K562 (cell line): ENCODE results near the gene GPR37L1. TPM values are rescaled to one million over a fixed set of nuclear protein-coding genes. Genes with fewer than 3 reads are reported as not detected.

Experiments
- EHMT2 ChIP-seq: fragments of 450-650 bp; IDR thresholded peaks from 2 replicates; pipeline ENCODE4 v1.6.1; 2018; ENCODE audit warnings: antibody characterized with exemption
- EP300 ChIP-seq: IDR thresholded peaks from 2 replicates; pipeline ENCODE4 v1.6.1; 2012; ENCODE audit warnings: low read length, improper control_type of control experiment
- FOXJ2 ChIP-seq: fragments of 200-800 bp; sonication (Bioruptor generic); IDR thresholded peaks from 2 replicates; pipeline ENCODE4 v1.6.1; 2016; ENCODE audit warnings: missing genetic modification characterization, missing compliant biosample characterization
- GATA2 ChIP-seq: sonication (generic); formaldehyde crosslinking; IDR thresholded peaks from 2 replicates; pipeline ENCODE4 v1.4.0; 2020; ENCODE audit warnings: mild to moderate bottlenecking, missing genetic modification reagents
- HCFC1 ChIP-seq: IDR thresholded peaks from 2 replicates; pipeline ENCODE4 v1.6.1; 2012; ENCODE audit warnings: low read depth, low read length, improper control_type of control experiment
- KHSRP ChIP-seq: fragments of 450-650 bp; IDR thresholded peaks from 2 replicates; pipeline ENCODE4 v1.6.1; 2017
- MYC ChIP-seq, 2 experiments: fragments of 250-450 bp in 1 of 2; sonication (Bioruptor Pico) in 1 of 2; IDR thresholded peaks; 2 replicates each; pipeline versions ENCODE4 v1.5.1 to v1.6.1; 2012 to 2021; ENCODE audit warnings: low read depth in 2 of 2, borderline replicate concordance in 1 of 2, improper control_type of control experiment in 1 of 2, low read length in 1 of 2, mild to moderate bottlenecking in 1 of 2, moderate library complexity in 1 of 2
- NFATC3 ChIP-seq: fragments of 450-650 bp; IDR thresholded peaks from 2 replicates; pipeline ENCODE4 v1.6.1; 2017; ENCODE audit warnings: mild to moderate bottlenecking
- NR2C1 ChIP-seq, 2 experiments: fragments of 450-650 bp; IDR thresholded peaks; 2 replicates each; pipeline ENCODE4 v1.6.1; 2017; ENCODE audit warnings: mild to moderate bottlenecking in 2 of 2, antibody characterized with exemption in 1 of 2, inconsistent platforms in 1 of 2, missing compliant biosample characterization in 1 of 2, missing genetic modification characterization in 1 of 2
- NR4A1 ChIP-seq, 2 experiments: fragments of 250-450 bp in 1 of 2; fragments of 450-650 bp in 1 of 2; sonication (Bioruptor Pico) in 1 of 2; IDR thresholded peaks; 2 replicates each; pipeline versions ENCODE4 v1.4.0 to v1.6.1; 2016 to 2020; ENCODE audit warnings: mild to moderate bottlenecking in 2 of 2, missing compliant biosample characterization in 1 of 2, missing genetic modification characterization in 1 of 2, moderate library complexity in 1 of 2
- SIRT6 ChIP-seq: IDR thresholded peaks from one replicate; pipeline ENCODE4 v1.6.1; 2012; ENCODE audit warnings: low read depth, mild to moderate bottlenecking, control low read depth, inconsistent platforms, low read length, moderate library complexity
- SMARCE1 ChIP-seq: fragments of 450-650 bp; IDR thresholded peaks from 2 replicates; pipeline ENCODE4 v1.7.1; 2016; ENCODE audit warnings: mild to moderate bottlenecking
- VEZF1 ChIP-seq: fragments of 200-800 bp; sonication (Bioruptor generic); IDR thresholded peaks from 2 replicates; pipeline ENCODE4 v1.6.1; 2017; ENCODE audit warnings: missing genetic modification characterization, missing compliant biosample characterization
- ZNF217 ChIP-seq: sonication (generic); formaldehyde crosslinking; IDR thresholded peaks from 2 replicates; pipeline ENCODE4 v1.8.0; 2022; ENCODE audit warnings: mild to moderate bottlenecking, missing genetic modification reagents
- ZNF316 ChIP-seq: fragments of 450-650 bp; IDR thresholded peaks from 2 replicates; pipeline ENCODE4 v1.6.1; 2016
- ZNF444 ChIP-seq: fragments of 250-450 bp; sonication (Bioruptor Pico); IDR thresholded peaks from 2 replicates; pipeline ENCODE4 v1.4.0; 2020; ENCODE audit warnings: mild to moderate bottlenecking, moderate library complexity
- polyA plus RNA-seq, 8 experiments: library from polyadenylated mRNA; depleted of rRNA in 4 of 8; stranded (reverse) in 5 of 8; unstranded in 3 of 8; fragments of >200 nt; fragmentation: Nextera tagmentation in 2 of 8; fragmentation: Illumina TruSeq in 1 of 8; extraction: Ambion mirVana in 2 of 8; extraction: Trizol in 1 of 8; gene quantifications; 2 replicates each; pipeline versions ENCODE4 v1.2.1 to v1.2.3, GENCODE V29; 2011 to 2014; ENCODE audit warnings: inconsistent platforms in 1 of 8, missing spikeins in 1 of 8
- total RNA-seq, 7 experiments: library from RNA; depleted of rRNA in 6 of 7; stranded (reverse); fragments of >200 nt in 6 of 7; fragmentation: Illumina TruSeq in 2 of 7; extraction: Trizol in 2 of 7; gene quantifications; 2 replicates each; pipeline versions ENCODE4 v1.2.1 to v1.2.3, GENCODE V29; 2011 to 2021; ENCODE audit warnings: low replicate concordance in 1 of 7
- TF ChIP-seq, protein P1 (sequence below), 2 experiments: fragments of 450-650 bp; formaldehyde crosslinking in 1 of 2; IDR thresholded peaks; 2 replicates each; pipeline versions ENCODE4 v1.4.0 to v1.6.1; 2014 to 2020; ENCODE audit warnings: mild to moderate bottlenecking in 2 of 2, borderline replicate concordance in 1 of 2, low read depth in 1 of 2
- TF ChIP-seq, protein P2 (sequence below): sonication (generic); formaldehyde crosslinking; IDR thresholded peaks from 2 replicates; pipeline ENCODE4 v1.8.1; 2022; ENCODE audit warnings: missing genetic modification reagents

Gene GPR37L1
- total and polyA plus RNA-seq, 9 of the 15 experiments (the other 6 are each of a cell fraction or from before 2014, with no cell fraction given): not detected

- TF ChIP-seq, protein P1, sequence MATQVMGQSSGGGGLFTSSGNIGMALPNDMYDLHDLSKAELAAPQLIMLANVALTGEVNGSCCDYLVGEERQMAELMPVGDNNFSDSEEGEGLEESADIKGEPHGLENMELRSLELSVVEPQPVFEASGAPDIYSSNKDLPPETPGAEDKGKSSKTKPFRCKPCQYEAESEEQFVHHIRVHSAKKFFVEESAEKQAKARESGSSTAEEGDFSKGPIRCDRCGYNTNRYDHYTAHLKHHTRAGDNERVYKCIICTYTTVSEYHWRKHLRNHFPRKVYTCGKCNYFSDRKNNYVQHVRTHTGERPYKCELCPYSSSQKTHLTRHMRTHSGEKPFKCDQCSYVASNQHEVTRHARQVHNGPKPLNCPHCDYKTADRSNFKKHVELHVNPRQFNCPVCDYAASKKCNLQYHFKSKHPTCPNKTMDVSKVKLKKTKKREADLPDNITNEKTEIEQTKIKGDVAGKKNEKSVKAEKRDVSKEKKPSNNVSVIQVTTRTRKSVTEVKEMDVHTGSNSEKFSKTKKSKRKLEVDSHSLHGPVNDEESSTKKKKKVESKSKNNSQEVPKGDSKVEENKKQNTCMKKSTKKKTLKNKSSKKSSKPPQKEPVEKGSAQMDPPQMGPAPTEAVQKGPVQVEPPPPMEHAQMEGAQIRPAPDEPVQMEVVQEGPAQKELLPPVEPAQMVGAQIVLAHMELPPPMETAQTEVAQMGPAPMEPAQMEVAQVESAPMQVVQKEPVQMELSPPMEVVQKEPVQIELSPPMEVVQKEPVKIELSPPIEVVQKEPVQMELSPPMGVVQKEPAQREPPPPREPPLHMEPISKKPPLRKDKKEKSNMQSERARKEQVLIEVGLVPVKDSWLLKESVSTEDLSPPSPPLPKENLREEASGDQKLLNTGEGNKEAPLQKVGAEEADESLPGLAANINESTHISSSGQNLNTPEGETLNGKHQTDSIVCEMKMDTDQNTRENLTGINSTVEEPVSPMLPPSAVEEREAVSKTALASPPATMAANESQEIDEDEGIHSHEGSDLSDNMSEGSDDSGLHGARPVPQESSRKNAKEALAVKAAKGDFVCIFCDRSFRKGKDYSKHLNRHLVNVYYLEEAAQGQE (IDR thresholded peaks at IDR 0.05; ENCODE audit: borderline replicate concordance): peak; percentile 11; the same call in 1 of the 2 replicates
- TF ChIP-seq, protein P1 (CRISPR knock-in tag; IDR thresholded peaks at IDR 0.05; ENCODE audit: low read depth): no peak
- TF ChIP-seq HCFC1 (no peak), KHSRP (peak; percentile 72; the same call in 1 of the 2 replicates), NR4A1 (CRISPR knock-in tag; IDR thresholded peaks at IDR 0.05) (no peak), NR4A1 (tag; IDR thresholded peaks at IDR 0.05) (peak; percentile 93), NR2C1 (IDR thresholded peaks at IDR 0.05) (no peak), NR2C1 (tag; IDR thresholded peaks at IDR 0.05) (peak; percentile 48; the same call in 1 of the 2 replicates), NFATC3 (no peak), ZNF316 (no peak), SIRT6 (no peak), FOXJ2 (peak; percentile 82; the same call in 1 of the 2 replicates), ZNF217 (CRISPR knock-in tag) (no peak), GATA2 (CRISPR knock-in tag) (peak; percentile 85), ZNF444 (CRISPR knock-in tag) (peak; percentile 71; the same call in 1 of the 2 replicates), SMARCE1 (peak; percentile 95), EHMT2 (no peak), VEZF1 (CRISPR knock-in tag) (peak; percentile 63; the same call in 1 of the 2 replicates), EP300 (peak; percentile 99), MYC (IDR thresholded peaks at IDR 0.05; ENCODE audit: low read depth, low read length) (peak; percentile 58; the same call in 1 of the 2 replicates), MYC (CRISPR knock-in tag; IDR thresholded peaks at IDR 0.05; ENCODE audit: borderline replicate concordance, low read depth) (no peak)
- TF ChIP-seq, protein P2, sequence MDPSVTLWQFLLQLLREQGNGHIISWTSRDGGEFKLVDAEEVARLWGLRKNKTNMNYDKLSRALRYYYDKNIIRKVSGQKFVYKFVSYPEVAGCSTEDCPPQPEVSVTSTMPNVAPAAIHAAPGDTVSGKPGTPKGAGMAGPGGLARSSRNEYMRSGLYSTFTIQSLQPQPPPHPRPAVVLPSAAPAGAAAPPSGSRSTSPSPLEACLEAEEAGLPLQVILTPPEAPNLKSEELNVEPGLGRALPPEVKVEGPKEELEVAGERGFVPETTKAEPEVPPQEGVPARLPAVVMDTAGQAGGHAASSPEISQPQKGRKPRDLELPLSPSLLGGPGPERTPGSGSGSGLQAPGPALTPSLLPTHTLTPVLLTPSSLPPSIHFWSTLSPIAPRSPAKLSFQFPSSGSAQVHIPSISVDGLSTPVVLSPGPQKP (CRISPR knock-in tag): no peak
Measured at GRCh38 chr1:202076050-202076511, 46.6 kb upstream of the GPR37L1 start (continued).
